ENCODE measurements around the gene ITIH1. TPM values are rescaled to one million over a fixed set of nuclear protein-coding genes. Genes with fewer than 3 reads are reported as not detected.

The ITIH1 gene
- total RNA-seq, 1 experiment from 2014 or later: not detected

DNA sequence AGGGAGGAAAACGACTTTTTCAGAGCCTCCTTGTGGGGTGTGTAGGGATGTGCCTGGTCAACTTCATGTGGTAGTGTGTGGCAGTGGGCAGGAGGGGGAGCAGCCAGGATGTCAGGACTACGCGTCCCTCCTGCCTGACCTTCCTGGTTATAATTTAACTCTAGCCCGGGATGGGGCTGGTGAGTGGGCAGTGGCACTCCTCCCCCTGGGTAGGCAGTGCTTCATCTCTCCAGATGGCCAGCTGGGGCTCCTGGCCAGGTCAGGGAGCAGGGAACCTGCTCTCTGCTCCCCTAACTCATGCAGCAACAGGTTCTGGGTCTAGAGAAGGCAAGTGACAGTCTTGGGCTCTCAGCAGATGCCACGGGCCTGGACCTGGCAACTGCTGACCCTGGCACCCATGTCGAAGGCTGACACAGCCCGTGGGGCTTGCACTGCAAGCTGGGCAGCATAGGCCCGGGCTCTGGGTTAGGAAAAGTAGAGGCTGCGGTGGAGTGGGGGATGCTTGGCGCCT lies 50.5 kb downstream of the ITIH1 start:
- no peaks in the 10 kb centered on the region for H3K36me3 ChIP-seq (replicated peaks; ENCODE audit: control insufficient read depth, insufficient read depth, low read length)
- H3K27me3 ChIP-seq (ENCODE audit: control insufficient read depth, insufficient read depth, low read length): no peaks in the 10 kb centered on the region
- DNase-seq: peak; percentile 83
- H3K4me3 ChIP-seq (ENCODE audit: insufficient read depth, low read depth, low read length): no peak overlapping the region

DNA sequence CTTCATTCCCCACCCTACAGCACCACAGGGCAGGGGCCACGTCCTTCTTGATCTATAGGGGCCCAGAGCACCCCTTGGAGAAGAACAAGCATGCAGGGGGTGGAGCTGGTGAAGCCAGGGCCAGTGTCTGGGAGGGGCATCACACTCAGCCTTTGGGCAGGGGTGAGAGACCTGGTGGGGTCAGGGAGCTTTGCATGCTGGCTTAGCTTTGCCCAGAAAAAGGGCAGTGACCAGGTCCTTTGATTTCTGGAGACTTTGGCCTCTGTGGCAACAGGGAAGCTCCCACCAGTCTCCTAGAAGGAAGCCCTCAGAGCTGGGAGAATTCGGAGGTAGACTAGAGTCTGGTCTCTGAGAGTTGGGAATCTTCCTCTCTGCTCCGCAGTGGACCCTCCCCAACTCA lies 52.1 kb downstream of the ITIH1 start:
- H3K27me3 ChIP-seq (ENCODE audit: control insufficient read depth, insufficient read depth, low read length): no peaks in the 10 kb centered on the region
- no peaks in the 10 kb centered on the region for H3K36me3 ChIP-seq (replicated peaks; ENCODE audit: control insufficient read depth, insufficient read depth, low read length)
- no peak overlapping the region for H3K4me3 ChIP-seq (ENCODE audit: insufficient read depth, low read depth, low read length)
- no peak for DNase-seq

DNA sequence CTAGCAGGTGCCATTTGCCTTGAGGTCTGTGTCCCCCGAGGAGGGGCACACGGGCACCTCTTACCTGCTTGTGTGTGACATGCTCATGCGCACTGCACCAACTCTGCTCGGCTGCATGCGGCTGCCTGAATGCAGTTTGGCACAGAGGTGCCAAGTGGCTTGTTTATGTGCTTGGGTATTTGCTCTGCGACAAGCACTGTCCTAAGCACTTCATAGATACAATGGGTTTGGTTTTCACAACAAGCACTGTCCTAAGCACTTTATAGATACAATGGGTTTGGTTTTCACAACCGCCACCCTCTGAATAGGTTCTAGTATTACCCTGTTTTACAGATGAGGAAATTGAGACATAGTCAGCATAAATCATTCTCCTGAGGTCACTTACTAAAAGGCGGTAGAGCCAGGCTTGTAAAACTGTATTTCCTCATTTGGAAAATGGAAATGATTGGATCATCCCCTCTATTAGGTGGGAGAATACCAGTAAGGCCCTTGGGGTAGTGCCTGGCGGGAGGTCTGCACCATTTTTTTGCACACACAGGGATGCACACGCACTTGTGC lies 52.6 kb downstream of the ITIH1 start:
- no peak for DNase-seq
- Histone ChIP-seq H3K36me3 (replicated peaks; ENCODE audit: control insufficient read depth, insufficient read depth, low read length) (no peaks in the 10 kb centered on the region), H3K27me3 (ENCODE audit: control insufficient read depth, insufficient read depth, low read length) (no peaks in the 10 kb centered on the region)

GRCh38 chr3:52830535-52831258 lies 53.3 kb downstream of the ITIH1 start, which contains the start of gene ITIH4:
Gene ITIH4, minus strand, starts transcription at chr3:52830672. Its CDS starts 30 bp downstream, at chr3:52830642.
- Histone ChIP-seq H3K36me3 (replicated peaks; ENCODE audit: control insufficient read depth, insufficient read depth, low read length) (no peaks in the 10 kb centered on the region), H3K4me3 (ENCODE audit: insufficient read depth, low read depth, low read length) (no peak within 1 kb of the TSS), H3K27me3 (ENCODE audit: control insufficient read depth, insufficient read depth, low read length) (no peaks in the 10 kb centered on the region)
- DNase-seq: peak; percentile 66

More for the DNA sequence above, 52.6 kb downstream of the ITIH1 start:
- H3K4me3 ChIP-seq (ENCODE audit: insufficient read depth, low read depth, low read length): no peak overlapping the region

DNA sequence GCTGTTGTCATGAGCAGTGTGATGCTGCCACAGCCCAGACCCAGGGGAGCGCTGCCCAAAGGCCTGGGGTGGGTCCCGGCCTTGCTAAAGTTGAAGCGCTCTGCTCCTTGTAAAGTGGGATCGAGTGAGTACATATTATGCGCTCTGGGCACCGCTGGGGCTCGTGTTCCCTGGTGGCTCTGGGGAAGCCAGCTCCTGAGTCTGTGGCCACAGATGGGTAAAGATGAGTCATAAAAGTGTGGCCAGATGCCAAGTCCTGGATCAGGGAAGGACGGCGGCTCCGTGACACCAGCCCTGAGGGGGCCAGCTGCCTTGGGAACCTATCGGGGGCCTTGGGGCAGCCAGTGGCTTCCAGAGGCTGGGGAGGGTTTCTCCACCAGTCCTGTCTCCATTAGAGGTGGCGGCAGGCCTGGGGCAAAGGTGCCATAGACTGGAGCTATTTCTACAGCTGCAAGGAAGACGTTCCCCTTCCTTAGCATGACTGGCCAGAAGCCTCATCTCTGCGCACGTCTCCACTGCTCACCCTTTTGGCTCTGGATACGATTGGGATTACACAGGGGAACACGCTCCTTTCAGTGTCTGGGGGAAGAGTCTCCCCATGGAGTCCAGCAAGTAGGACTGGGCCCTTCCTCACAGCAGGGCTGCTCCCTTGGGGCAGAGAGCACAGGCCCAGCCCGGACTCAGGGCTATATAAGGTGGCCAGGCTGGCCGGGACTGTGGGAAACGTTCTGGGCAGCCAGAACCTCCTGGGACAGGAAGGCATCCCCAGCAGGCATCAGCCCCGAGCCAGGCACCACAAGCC lies 54.3 kb downstream of the ITIH1 start:
- Histone ChIP-seq H3K4me3 (ENCODE audit: insufficient read depth, low read depth, low read length) (no peak overlapping the region), H3K27me3 (ENCODE audit: control insufficient read depth, insufficient read depth, low read length) (no peaks in the 10 kb centered on the region), H3K36me3 (replicated peaks; ENCODE audit: control insufficient read depth, insufficient read depth, low read length) (no peaks in the 10 kb centered on the region)
- no peak for DNase-seq

GRCh38 chr3:52833202-52833601 lies 55.8 kb downstream of the ITIH1 start:
- Histone ChIP-seq H3K27me3 (ENCODE audit: control insufficient read depth, insufficient read depth, low read length) (no peaks in the 10 kb centered on the region), H3K4me3 (ENCODE audit: insufficient read depth, low read depth, low read length) (no peak overlapping the region), H3K36me3 (replicated peaks; ENCODE audit: control insufficient read depth, insufficient read depth, low read length) (no peaks in the 10 kb centered on the region)
- no peak for DNase-seq

DNA sequence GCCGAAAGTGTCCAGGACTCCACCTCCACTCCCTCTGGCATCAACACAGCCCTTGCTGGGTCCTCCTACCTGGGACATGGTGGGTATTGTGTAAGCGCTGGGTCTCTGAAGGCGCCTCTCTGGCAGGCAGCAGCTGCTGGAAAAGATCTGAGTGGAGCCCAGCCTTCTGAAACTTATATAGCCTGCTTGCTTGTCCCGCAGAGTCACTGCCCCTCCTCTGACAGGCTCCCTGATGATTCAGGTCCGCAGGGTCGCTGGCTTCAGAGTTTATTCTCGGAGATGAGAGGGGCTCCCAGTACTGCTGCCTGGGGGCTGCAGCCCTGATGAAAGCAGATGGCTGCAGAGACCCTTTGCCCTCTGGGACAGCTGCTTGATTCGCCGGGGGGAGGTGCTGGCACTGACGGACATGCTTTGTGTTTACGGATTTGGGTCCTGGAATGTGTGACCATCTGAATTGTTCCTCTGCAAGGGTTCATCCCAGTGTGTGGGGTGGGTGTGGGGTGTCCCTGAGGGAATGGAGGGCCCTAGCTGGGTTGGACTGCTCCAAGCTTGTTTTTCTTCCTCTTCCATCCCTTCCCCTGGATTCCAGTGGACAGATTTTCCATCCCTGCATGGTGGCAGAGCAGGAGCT lies 57.6 kb downstream of the ITIH1 start, which contains the start of gene MUSTN1:
Gene MUSTN1, minus strand, starts transcription at position 149 of the 631 bp plus-strand sequence. Its CDS starts 71 bp downstream, at position 78.
- DNase-seq: no peak
- Histone ChIP-seq H3K4me3 (ENCODE audit: insufficient read depth, low read depth, low read length) (no peak within 1 kb of the TSS), H3K27me3 (ENCODE audit: control insufficient read depth, insufficient read depth, low read length) (no peaks in the 10 kb centered on the region), H3K36me3 (replicated peaks; ENCODE audit: control insufficient read depth, insufficient read depth, low read length) (no peaks in the 10 kb centered on the region; the same call in 1 of the 2 replicates)

DNA sequence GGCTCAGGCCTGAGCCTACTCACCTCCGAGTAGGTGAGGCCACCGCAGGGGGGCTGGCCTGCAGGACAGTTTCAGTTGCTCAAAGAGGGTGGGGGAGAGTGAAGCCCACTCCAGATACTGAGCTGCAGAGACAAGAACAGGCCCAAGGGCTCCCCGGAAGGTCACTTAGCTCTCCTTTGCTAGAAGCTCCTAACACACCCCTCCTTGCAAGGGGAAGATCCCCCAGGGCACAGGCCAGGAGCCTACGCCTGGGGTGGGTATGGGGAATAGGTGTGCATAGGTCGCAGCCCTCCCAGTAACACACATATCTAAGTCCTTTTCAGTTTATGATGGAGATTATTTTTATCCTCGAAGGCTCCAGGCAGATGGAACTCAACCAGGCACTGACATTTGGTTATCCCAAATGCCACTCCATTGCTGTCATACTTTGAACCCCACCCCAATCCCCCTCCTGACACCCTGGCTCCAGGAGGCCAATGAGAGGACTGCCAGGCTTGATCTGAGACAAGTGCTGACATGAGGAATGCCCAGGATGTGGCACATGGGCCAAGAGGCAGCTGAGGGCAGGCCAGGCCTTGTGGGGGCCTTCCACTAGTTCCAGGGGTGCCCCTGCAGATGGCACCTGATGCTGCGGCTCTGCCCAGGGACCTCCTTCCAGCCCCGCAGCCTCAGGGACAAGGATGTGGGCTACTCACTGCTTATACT lies 58.5 kb downstream of the ITIH1 start:
- H3K36me3 ChIP-seq (replicated peaks; ENCODE audit: control insufficient read depth, insufficient read depth, low read length): no peaks in the 10 kb centered on the region; the same call in 1 of the 2 replicates
- no peaks in the 10 kb centered on the region for H3K27me3 ChIP-seq (ENCODE audit: control insufficient read depth, insufficient read depth, low read length)
- no peak overlapping the region for H3K4me3 ChIP-seq (ENCODE audit: insufficient read depth, low read depth, low read length)
- DNase-seq: no peak

GRCh38 chr3:52836471-52836845 lies 59.1 kb downstream of the ITIH1 start:
- peaks cover 2% of the 10 kb centered on the region for H3K36me3 ChIP-seq (replicated peaks; ENCODE audit: control insufficient read depth, insufficient read depth, low read length)
- no peak overlapping the region for H3K4me3 ChIP-seq (ENCODE audit: insufficient read depth, low read depth, low read length)
- no peak for DNase-seq
- H3K27me3 ChIP-seq (ENCODE audit: control insufficient read depth, insufficient read depth, low read length): no peaks in the 10 kb centered on the region

- Histone ChIP-seq H3K36me3 (replicated peaks; ENCODE audit: control insufficient read depth, insufficient read depth, low read length) (peaks cover 4% of the 10 kb centered on the region), H3K27me3 (ENCODE audit: control insufficient read depth, insufficient read depth, low read length) (no peaks in the 10 kb centered on the region), H3K4me3 (ENCODE audit: insufficient read depth, low read depth, low read length) (no peak overlapping the region)
- no peak for DNase-seq
These were observed 59.6 kb downstream of the ITIH1 start for GRCh38 chr3:52836986-52837385.

DNA sequence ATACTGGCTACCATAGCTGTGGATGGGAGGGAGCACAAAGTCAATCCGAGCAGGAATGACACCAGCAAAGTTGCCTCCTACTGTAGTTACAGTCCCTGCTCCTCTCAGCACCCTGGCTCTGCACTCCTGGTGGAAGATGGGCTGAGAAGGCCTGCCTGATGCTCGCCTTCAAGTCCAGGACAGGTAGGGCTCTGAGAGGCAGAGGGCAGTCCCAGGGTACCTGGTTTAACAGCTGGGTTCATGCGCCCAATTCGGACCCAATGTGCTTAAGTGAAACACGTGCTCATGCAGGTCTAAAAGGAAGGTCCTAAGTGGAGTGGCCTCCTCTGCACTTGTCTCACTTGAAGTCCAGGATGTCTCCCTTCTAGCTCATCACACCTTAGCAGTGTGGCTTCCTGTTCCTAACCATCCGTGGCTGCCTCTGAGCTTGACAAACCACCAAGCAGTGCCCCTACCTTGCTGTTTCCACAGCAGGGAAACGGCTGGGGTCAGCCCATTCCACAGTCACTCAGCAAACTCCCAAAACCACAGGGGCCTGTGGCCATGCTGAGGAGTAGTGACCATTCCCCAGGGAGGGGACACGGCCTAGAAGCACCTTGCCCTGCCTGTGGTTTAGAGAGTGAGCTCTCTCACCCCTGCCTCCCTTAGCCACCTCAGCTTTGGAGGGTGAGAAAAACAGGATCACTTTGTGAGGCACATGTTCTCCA lies 61.3 kb downstream of the ITIH1 start:
- H3K27me3 ChIP-seq (ENCODE audit: control insufficient read depth, insufficient read depth, low read length): no peaks in the 10 kb centered on the region
- peaks cover 6% of the 10 kb centered on the region for H3K36me3 ChIP-seq (replicated peaks; ENCODE audit: control insufficient read depth, insufficient read depth, low read length)
- H3K4me3 ChIP-seq (ENCODE audit: insufficient read depth, low read depth, low read length): no peak overlapping the region
- DNase-seq: no peak

DNA sequence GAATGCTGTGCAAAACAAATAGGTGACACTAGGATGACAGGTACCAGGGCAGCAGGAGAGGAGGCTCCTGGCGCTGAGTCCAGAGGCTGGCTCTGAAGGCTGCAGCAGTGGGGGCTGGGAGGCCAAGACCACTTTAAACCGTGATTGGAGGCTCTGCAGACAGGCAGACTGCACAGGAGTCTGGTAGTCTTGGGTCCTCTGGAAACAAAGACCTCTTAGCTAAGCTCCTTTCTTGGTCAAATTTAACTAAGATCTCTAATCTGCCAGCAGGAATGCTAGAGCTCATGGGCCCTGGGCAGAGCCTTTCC lies 61.8 kb downstream of the ITIH1 start:
- H3K4me3 ChIP-seq (ENCODE audit: insufficient read depth, low read depth, low read length): no peak overlapping the region
- H3K36me3 ChIP-seq (replicated peaks; ENCODE audit: control insufficient read depth, insufficient read depth, low read length): peaks cover 6% of the 10 kb centered on the region
- no peak for DNase-seq
- H3K27me3 ChIP-seq (ENCODE audit: control insufficient read depth, insufficient read depth, low read length): no peaks in the 10 kb centered on the region

DNA sequence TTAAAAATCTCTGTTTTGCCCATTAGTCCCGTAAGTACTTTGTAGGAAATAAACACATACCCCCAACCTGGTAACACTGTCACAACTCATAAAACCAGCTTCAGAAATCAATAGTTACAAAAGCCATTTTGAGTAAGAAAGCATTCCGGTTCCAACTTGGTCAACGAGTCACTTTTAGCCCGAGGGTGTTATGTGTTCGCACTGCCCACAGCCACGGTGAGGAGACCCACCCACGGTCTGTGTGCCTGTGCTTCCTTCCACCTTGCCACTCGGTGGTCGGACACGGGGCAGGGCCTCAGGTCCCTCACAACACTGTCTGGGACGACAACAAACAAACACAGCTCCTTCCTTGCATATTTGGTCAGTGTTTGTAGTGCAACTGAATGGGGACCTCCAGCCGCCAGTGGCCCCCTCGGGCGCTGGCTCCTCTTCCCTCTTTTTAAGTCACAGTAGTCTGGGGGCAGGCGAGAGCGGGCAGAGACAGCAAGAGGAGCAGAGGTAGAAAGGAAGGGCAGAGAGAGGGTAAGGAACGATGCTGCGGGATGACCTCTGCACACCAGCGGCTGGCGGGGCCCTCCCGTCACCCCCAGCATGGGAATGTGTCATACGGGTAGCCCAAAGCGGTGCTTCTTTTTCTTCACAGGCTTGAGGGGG lies 62.6 kb downstream of the ITIH1 start:
- H3K27me3 ChIP-seq (ENCODE audit: control insufficient read depth, insufficient read depth, low read length): no peaks in the 10 kb centered on the region
- DNase-seq: no peak
- H3K4me3 ChIP-seq (ENCODE audit: insufficient read depth, low read depth, low read length): no peak overlapping the region
- peaks cover 6% of the 10 kb centered on the region for H3K36me3 ChIP-seq (replicated peaks; ENCODE audit: control insufficient read depth, insufficient read depth, low read length)

Measured in H7 (cell line).